ENCODE results near the gene MLLT3.

MLLT3 gene

GRCh38 chr9:20325008-20325407 is 297.3 kb downstream of the MLLT3 start:
- no peak for DNase-seq

- DNase-seq: no peak
Measured at GRCh38 chr9:20322212-20322611, 300.1 kb downstream of the MLLT3 start.

DNA sequence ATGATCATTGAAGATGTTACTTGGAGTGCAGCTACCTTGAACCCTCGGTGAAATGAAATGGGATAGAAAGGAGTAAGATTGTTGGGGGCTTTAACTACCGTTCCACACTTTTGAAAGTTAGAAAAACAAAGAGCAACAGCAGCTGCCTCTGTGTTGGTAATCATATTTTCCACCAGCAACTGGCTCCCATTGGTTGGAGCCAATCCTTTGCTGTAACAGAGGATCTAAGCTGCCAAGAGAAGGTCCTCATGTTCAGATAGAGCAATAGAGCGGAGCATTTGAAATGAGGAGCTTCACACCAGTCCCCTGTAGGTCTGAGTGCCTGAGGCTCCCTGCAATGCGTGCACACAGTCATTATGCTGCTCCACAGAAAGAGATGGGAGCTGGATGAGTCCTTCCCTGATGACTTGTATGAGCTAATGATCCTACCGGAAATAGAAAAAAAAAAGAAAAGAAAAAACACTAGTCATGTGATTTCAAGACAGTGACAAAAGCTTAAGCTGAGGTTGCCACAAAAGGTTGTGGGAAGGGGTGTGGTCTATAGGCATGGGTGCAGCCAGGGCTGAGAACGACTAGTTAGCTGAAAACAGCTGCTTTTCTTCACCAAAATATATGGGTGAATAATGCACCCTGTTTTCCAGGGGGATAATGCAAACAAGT is 300.7 kb downstream of the MLLT3 start:
- peak; percentile 25 for DNase-seq

GRCh38 chr9:20320921-20321320 is 301.4 kb downstream of the MLLT3 start:
- DNase-seq: no peak

GRCh38 chr9:20319641-20320337 is 302.5 kb downstream of the MLLT3 start:
- DNase-seq: no peak

DNA sequence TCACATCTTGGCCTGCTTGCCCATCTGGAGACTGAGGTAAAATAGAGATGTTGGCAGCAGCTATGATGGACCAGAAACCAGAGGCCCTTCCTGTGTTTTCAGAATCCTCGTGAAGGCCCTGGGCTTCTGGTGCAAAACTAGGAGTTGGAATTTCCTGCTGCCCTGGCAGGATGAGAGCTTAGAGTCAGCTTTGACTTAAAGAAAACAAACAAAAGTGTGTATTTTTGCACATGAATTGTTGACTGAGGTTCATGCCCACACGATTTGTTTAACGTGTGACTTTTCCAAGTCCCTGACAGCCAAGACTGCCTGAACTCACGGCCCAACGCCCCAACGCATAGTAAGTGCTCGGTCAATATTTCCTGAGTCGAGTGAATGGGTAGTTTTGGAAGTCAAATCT is 303.1 kb downstream of the MLLT3 start:
- DNase-seq: no peak

DNA sequence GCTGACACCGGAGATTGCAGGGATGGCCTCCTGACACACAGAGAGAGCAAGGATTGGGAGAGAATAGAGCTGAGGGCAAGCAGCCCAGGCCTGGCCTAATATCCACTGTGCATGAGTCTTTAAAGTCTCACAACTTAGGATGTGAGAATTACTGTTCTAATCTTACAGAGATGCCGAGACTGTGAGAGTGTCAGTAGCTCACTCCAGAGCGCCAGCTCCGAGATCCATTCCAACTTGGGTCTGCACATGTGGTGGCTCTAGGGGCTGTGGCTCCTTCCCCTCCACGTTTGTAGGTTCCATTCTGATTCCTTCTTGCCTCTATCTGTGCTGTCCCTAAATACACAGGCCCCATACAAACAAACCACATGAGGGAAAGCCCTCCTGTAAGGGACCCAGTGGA is 304.6 kb downstream of the MLLT3 start:
- DNase-seq: no peak

GRCh38 chr9:20316372-20316771 is 305.9 kb downstream of the MLLT3 start:
- no peak for DNase-seq

GRCh38 chr9:20315677-20316076 is 306.6 kb downstream of the MLLT3 start:
- no peak for DNase-seq

DNA sequence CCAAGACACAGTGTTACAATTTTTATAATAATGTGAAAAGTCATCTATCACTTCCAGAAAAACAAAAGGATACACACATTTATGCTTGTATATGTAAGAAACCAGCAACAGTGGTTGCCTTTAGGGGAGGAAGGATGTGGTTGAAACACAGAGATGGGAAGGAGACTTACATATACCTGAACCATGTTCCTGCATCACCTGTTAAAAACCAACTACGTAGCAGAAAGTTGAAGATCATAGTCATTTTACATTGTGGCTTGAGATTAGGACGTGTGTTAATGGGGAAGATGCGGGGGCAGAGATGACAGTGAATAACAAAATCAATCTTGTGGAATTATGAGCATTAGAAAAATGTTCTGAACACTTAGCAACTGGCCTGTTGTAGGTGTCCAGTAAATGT is 307.3 kb downstream of the MLLT3 start:
- no peak for DNase-seq

DNA sequence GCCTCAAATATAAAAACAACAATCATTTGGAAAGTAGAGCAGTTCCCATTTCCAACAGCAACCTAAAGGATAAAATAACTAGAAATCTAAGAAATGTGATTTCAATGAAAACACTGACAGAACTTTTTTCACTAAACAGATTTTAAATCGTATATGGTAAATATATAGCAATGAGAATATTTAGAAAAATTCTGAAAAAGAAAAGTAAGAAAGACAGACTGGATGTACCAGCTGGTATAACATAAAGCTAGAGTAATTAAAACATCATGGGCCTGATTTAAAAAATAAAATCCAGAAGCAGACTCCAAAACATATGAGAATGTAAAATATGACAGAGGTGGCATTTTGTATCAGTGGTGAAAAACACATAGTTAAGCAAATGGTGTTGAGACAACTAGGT is 308.9 kb downstream of the MLLT3 start:
- DNase-seq: no peak

GRCh38 chr9:20312732-20313131 is 309.6 kb downstream of the MLLT3 start:
- no peak for DNase-seq

GRCh38 chr9:20310024-20310423 is 312.3 kb downstream of the MLLT3 start:
- no peak for DNase-seq

DNA sequence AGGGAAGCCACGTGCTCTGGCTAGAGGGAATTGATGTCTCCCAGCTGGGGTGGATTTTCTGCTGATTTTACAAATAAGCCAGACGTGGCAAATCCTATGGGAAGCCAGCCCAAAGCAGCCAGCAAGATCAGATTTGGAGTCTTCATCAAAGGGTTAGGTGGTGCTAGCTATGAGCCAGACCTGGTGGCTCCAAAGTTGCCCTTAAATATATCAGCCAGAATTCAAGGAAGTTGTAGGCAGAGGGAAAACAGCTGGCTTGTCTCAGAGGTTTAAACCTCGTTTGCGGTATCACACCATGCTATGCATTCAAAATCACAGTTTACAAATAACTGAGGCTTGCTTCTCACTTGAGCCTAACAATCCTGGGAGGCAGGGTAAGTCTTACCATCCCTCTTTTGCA is 313.2 kb downstream of the MLLT3 start:
- DNase-seq: no peak

DNA sequence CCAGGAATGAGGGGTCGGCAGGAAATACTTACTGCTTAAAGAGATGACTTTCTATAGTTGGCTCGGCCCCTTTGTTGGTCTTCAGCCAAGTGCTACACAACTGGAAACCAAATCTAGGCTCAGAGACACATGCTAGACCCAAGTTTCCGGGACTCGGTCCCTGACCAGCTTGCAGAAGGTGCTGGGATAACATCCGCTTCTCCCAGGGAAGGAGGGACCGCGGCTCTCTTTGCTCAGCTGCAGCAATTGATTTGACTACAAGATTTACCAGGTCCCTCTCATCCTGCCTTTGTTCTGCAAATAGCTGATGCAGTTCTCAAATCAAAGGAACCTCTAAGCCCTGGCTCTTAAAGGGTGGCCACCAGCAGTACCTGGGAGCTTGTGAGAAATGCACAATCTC is 314.7 kb downstream of the MLLT3 start:
- DNase-seq: no peak

DNA sequence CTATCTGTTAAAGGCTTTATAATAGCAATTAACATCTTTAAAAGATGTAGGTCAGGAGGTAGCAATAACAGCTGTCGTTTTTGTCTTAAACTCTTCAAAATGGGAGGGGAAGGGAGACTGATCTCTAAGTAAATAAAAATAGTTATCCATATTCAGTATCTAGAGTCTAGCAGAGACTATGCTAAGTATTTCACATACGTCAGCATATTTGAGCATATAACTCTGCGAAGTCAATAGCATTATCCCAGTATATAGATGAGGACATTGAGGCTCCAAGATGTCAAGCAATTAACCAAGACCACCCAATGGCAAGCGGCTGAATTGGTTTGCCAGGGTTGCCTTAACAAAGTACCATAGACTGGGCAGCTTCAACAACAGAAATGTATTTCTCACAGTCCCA is 316.8 kb downstream of the MLLT3 start:
- DNase-seq: no peak

- DNase-seq: no peak
Measured at GRCh38 chr9:20303996-20304395, 318.3 kb downstream of the MLLT3 start.

GRCh38 chr9:20303066-20303465 is 319.2 kb downstream of the MLLT3 start:
- DNase-seq: no peak

GRCh38 chr9:20302197-20302596 is 320.1 kb downstream of the MLLT3 start:
- DNase-seq: no peak

DNA sequence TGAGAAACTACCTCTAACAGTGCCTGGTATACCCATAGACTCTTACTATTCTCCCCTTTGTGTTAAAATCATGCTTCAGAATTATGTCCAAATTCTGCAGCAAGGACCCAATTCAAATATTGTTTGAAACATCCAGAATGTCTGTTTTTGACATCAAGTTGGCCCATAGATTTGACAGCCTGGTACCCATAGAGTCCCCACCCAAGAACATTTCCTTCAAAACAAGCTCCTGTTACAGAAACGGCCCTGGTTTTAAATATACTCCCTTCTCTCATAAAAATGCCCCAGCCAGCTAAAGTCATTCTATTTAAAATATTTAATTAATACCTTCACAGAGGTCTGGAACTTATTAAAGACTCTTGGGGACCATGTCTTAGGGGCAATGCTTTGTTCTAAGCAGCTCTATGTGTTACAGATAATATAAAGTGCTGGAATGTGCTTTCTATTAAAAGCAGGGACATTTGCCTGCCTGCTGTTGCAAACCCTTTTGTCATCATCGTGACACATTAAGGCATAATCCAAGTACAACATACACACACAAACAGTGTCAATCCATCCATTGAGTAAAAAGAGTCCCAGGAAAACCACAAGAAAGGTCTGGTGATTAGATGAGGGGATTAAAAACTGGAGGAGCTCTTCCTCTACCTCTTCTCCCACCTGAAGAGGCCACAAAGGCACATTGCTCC is 321.7 kb downstream of the MLLT3 start:
- DNase-seq: no peak

- DNase-seq: no peak
Measured at GRCh38 chr9:20297646-20298084, 324.6 kb downstream of the MLLT3 start.

DNA sequence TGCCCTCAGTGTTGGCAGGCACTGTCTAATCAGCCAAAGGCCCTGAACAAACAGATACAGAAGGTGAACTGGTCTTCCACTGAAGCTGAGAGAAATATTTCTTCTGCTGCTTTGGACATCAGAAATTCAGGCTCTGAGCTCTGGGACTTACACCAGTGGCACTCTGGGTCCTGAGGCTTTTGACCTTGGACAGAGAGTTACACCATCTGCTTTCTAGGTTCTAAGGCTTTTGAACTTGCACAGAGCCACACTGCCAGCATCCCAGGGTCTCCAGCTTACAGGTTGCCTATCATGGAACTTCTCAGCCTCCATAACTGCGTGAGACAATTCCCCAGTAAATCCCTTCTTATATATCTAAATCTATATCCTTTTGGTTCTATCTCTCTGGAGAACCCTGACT is 326.7 kb downstream of the MLLT3 start:
- DNase-seq: no peak

- no peak for DNase-seq
Measured at GRCh38 chr9:20294046-20294750, 328.1 kb downstream of the MLLT3 start.

GRCh38 chr9:20292002-20292401 is 330.3 kb downstream of the MLLT3 start:
- no peak for DNase-seq
